Measurements from ENCODE around the gene HIGD2B. TPM values are rescaled to one million over a fixed set of nuclear protein-coding genes. Genes with fewer than 3 reads are reported as not detected.

Gene HIGD2B
- total and polyA plus RNA-seq, 2 donors from 2014 or later, result not detected

DNA sequence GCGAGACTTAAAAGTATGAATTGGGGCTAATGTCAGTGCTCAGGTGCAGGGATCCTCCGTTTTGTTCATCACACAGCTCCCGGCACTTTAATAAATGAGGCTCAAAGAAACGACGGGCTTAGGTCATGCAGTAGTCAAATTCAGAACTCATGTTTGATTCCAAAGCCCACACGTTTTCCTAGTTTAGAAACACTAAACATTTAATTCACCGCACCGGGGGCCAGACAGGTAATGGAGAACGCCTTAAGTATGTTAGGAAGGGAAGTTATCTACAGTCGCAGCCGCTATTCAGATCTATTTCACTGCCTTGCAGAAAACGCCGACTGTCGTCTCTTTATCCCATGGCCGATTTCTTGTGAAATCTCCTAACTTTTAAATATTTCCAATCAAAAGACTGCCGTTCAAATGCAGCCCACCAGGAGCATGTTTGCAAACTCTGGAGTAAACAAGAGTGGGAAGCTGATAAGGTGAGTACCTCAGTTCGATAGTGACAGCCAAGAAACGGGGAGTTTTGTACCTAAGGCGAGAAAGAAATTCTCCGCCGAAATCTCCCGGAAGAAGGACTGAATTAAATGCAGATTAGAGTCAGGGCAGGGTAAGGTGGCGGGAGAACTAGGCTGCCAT, 569 bp downstream of the HIGD2B start:
- H3K9ac ChIP-seq (ENCODE audit: low read length in 3 of 3), result peak overlapping the region; percentile 83 to 94 (median 89)
- H3K4me3 ChIP-seq (ENCODE audit: low read length in 3 of 3), result peak overlapping the region; percentile 86 to 96 (median 90)
- FAIRE-seq, result no peak
- peak overlapping the region; percentile 91 to 93 for H3K27ac ChIP-seq (ENCODE audit: low read depth in 2 of 2, low read length in 2 of 2)
- no peaks in the 10 kb centered on the region for H3K36me3 ChIP-seq (ENCODE audit: control insufficient read depth in 2 of 3, insufficient read depth in 3 of 3, low read length in 3 of 3)
- no peaks in the 10 kb centered on the region for H3K9me3 ChIP-seq (ENCODE audit: control insufficient read depth in 2 of 3, insufficient read depth in 1 of 3, low read length in 3 of 3)
- intact Hi-C loops (cut with DNase I), result no loop called here
- no peak for DNase-seq
- peaks cover 0 to 6% (median 0%) of the 10 kb centered on the region in 3 donors for H3K4me1 ChIP-seq (ENCODE audit: control insufficient read depth in 2 of 3, insufficient read depth in 2 of 3, low read depth in 1 of 3, low read length in 3 of 3)
- TF ChIP-seq CTCF (IDR thresholded peaks at IDR 0.05; ENCODE audit: borderline replicate concordance, extremely low read depth, insufficient read depth), result no peak
- H3K27me3 ChIP-seq (ENCODE audit: control insufficient read depth, insufficient read depth, low read length), result peaks cover 3% of the 10 kb centered on the region

- no peak for FAIRE-seq
Observed at GRCh38 chr15:72682772-72683171, 3.2 kb downstream of the HIGD2B start.

GRCh38 chr15:72680931-72681330, 5.1 kb downstream of the HIGD2B start:
- DNase-seq (no peak), FAIRE-seq (no peak)
- intact Hi-C loops (cut with DNase I), result no loop called here
- Histone ChIP-seq H3K4me1 (ENCODE audit: control insufficient read depth in 2 of 3, insufficient read depth in 2 of 3, low read depth in 1 of 3, low read length in 3 of 3) (peaks cover 0 to 6% (median 0%) of the 10 kb centered on the region in 3 donors), H3K4me3 (ENCODE audit: low read length in 3 of 3) (no peak overlapping the region), H3K9ac (ENCODE audit: low read length in 3 of 3) (no peak overlapping the region), H3K9me3 (ENCODE audit: control insufficient read depth in 2 of 3, insufficient read depth in 1 of 3, low read length in 3 of 3) (no peaks in the 10 kb centered on the region), H3K27ac (ENCODE audit: low read depth in 2 of 2, low read length in 2 of 2) (no peak overlapping the region), H3K36me3 (ENCODE audit: control insufficient read depth in 2 of 3, insufficient read depth in 3 of 3, low read length in 3 of 3) (no peaks in the 10 kb centered on the region), H3K27me3 (ENCODE audit: control insufficient read depth, insufficient read depth, low read length) (peaks cover 3% of the 10 kb centered on the region)
- TF ChIP-seq CTCF (IDR thresholded peaks at IDR 0.05; ENCODE audit: borderline replicate concordance, extremely low read depth, insufficient read depth), result no peak

More at GRCh38 chr15:72682772-72683171, 3.2 kb downstream of the HIGD2B start:
- Histone ChIP-seq H3K4me1 (ENCODE audit: control insufficient read depth in 2 of 3, insufficient read depth in 2 of 3, low read depth in 1 of 3, low read length in 3 of 3) (peaks cover 0 to 6% (median 0%) of the 10 kb centered on the region in 3 donors), H3K27me3 (ENCODE audit: control insufficient read depth, insufficient read depth, low read length) (peaks cover 3% of the 10 kb centered on the region), H3K9ac (ENCODE audit: low read length in 3 of 3) (no peak overlapping the region), H3K27ac (ENCODE audit: low read depth in 2 of 2, low read length in 2 of 2) (no peak overlapping the region), H3K9me3 (ENCODE audit: control insufficient read depth in 2 of 3, insufficient read depth in 1 of 3, low read length in 3 of 3) (no peaks in the 10 kb centered on the region), H3K4me3 (ENCODE audit: low read length in 3 of 3) (no peak overlapping the region), H3K36me3 (ENCODE audit: control insufficient read depth in 2 of 3, insufficient read depth in 3 of 3, low read length in 3 of 3) (no peaks in the 10 kb centered on the region)
- no peak for TF ChIP-seq CTCF (IDR thresholded peaks at IDR 0.05; ENCODE audit: borderline replicate concordance, extremely low read depth, insufficient read depth)
- intact Hi-C loops (cut with DNase I), result no loop called here
- DNase-seq, result no peak
